IMR-90 (cell line): Measurements from ENCODE around the gene NEK6. TPM values are rescaled to one million over a fixed set of nuclear protein-coding genes. Genes with fewer than 3 reads are reported as not detected.
A peak's percentile ranks its signal among the peaks of the same experiment; 100 is the strongest.

Source experiments
- ATAC-seq: fragments of 200-7000 bp; cut with Tn5 transposase; 2 replicates; pipeline ENCODE4 v1.9.1; 2020; ENCODE audit warnings: low read depth, mild to moderate bottlenecking, moderate library complexity
- BruUV-seq: library from RNA; stranded (reverse); fragments of 400-500 nt; replicated peaks from 2 replicates; lab custom pipeline; 2021; lab: Mats Ljungman, UMichigan
- CTCF ChIA-PET: fragments of 300-600 bp; formaldehyde crosslinking; extraction: SDS; loops from one replicate; lab custom pipeline; 2021; ENCODE audit warnings: antibody characterized with exemption; lab: Yijun Ruan, JAX
- POLR2A ChIA-PET: fragments of 300-600 bp; sonication (Branson Sonifier 250); formaldehyde crosslinking; loops from one replicate; lab custom pipeline; 2022; ENCODE audit warnings: antibody characterized with exemption; ENCODE audit not compliant: unreplicated experiment; lab: Charles Lee
- DNase-seq: peaks from one replicate; pipeline ENCODE4 v3.0.0; 2013
- H2AFZ ChIP-seq: replicated peaks from 2 replicates; pipeline ENCODE3; 2013; ENCODE audit warnings: low read length, mild to moderate bottlenecking; ENCODE audit not compliant: poor library complexity
- H2AK5ac ChIP-seq: 2 replicates; pipeline ENCODE4 v1.6.1; 2013; ENCODE audit warnings: low read depth, low read length, inconsistent platforms
- H2AK9ac ChIP-seq: replicated peaks from 2 replicates; pipeline ENCODE3; 2013; ENCODE audit warnings: mild to moderate bottlenecking, low read depth, low read length, moderate library complexity; ENCODE audit not compliant: poor library complexity
- H2BK120ac ChIP-seq: 2 replicates; pipeline ENCODE4 v1.6.1; 2013; ENCODE audit warnings: low read depth, low read length, inconsistent platforms
- H2BK15ac ChIP-seq: 3 replicates; pipeline ENCODE4 v1.6.1; 2013; ENCODE audit warnings: low read depth, low read length, inconsistent platforms
- H2BK20ac ChIP-seq: 2 replicates; pipeline ENCODE4 v1.6.1; 2013; ENCODE audit warnings: low read depth, mild to moderate bottlenecking, inconsistent platforms, low read length, moderate library complexity
- H2BK5ac ChIP-seq: 2 replicates; pipeline ENCODE4 v1.6.1; 2013; ENCODE audit warnings: mild to moderate bottlenecking, low read depth, low read length, inconsistent platforms; ENCODE audit not compliant: poor library complexity, severe bottlenecking
- H3K14ac ChIP-seq: replicated peaks from 2 replicates; pipeline ENCODE4 v1.6.1; 2013; ENCODE audit warnings: low read depth, low read length, inconsistent platforms
- H3K18ac ChIP-seq: 2 replicates; pipeline ENCODE4 v1.6.1; 2013; ENCODE audit warnings: low read depth, low read length, control low read depth
- H3K23ac ChIP-seq: 2 replicates; pipeline ENCODE4 v1.6.1; 2013; ENCODE audit warnings: low read depth, low read length, inconsistent platforms
- H3K27ac ChIP-seq: 2 replicates; pipeline ENCODE4 v1.5.1; 2013; ENCODE audit warnings: mild to moderate bottlenecking, control low read depth, low read length; ENCODE audit not compliant: insufficient read depth
- H3K27me3 ChIP-seq: 2 replicates; pipeline ENCODE4 v1.6.1; 2013; ENCODE audit warnings: low read length; ENCODE audit not compliant: control insufficient read depth, insufficient read depth
- H3K36me3 ChIP-seq: 2 replicates; pipeline ENCODE4 v1.6.1; 2013; ENCODE audit warnings: low read length, mixed read lengths; ENCODE audit not compliant: control insufficient read depth, insufficient read depth
- H3K4ac ChIP-seq: 2 replicates; pipeline ENCODE4 v1.6.1; 2013; ENCODE audit warnings: low read depth, low read length, inconsistent platforms
- H3K4me1 ChIP-seq: 2 replicates; pipeline ENCODE4 v1.6.1; 2013; ENCODE audit warnings: low read length, mixed read lengths; ENCODE audit not compliant: control insufficient read depth, insufficient read depth
- H3K4me2 ChIP-seq: 2 replicates; pipeline ENCODE4 v1.6.1; 2013; ENCODE audit warnings: low read depth, mild to moderate bottlenecking, control low read depth, low read length, moderate library complexity
- H3K4me3 ChIP-seq: 2 replicates; pipeline ENCODE4 v1.5.1; 2013; ENCODE audit warnings: low read depth, mild to moderate bottlenecking, control low read depth, low read length, moderate library complexity; ENCODE audit not compliant: insufficient read depth
- H3K56ac ChIP-seq: 2 replicates; pipeline ENCODE4 v1.6.1; 2013; ENCODE audit warnings: low read length, inconsistent platforms; ENCODE audit not compliant: insufficient read depth; ENCODE audit errors: extremely low read depth
- H3K79me1 ChIP-seq, 2 experiments: 2 replicates each; pipeline ENCODE4 v1.6.1; 2013; ENCODE audit warnings: low read length in 2 of 2, inconsistent platforms in 1 of 2, low read depth in 1 of 2
- H3K9ac ChIP-seq: 2 replicates; pipeline ENCODE4 v1.6.1; 2013; ENCODE audit warnings: low read depth, low read length, control low read depth
- H3K9me1 ChIP-seq: 2 replicates; pipeline ENCODE4 v1.6.1; 2013; ENCODE audit warnings: low read length, inconsistent platforms; ENCODE audit not compliant: insufficient read depth
- H3K9me3 ChIP-seq: 2 replicates; pipeline ENCODE4 v1.6.1; 2013; ENCODE audit warnings: low read length; ENCODE audit not compliant: control insufficient read depth, insufficient read depth
- H4K20me1 ChIP-seq: 2 replicates; pipeline ENCODE4 v1.6.1; 2013; ENCODE audit warnings: low read length, inconsistent platforms; ENCODE audit not compliant: insufficient read depth
- H4K5ac ChIP-seq: 2 replicates; pipeline ENCODE4 v1.6.1; 2013; ENCODE audit warnings: mild to moderate bottlenecking, low read depth, low read length, control low read depth
- H4K8ac ChIP-seq, 2 experiments: 2 replicates each; pipeline ENCODE4 v1.6.1; 2013; ENCODE audit warnings: low read depth in 2 of 2, low read length in 2 of 2, control low read depth in 1 of 2, inconsistent platforms in 1 of 2
- H4K91ac ChIP-seq: 2 replicates; pipeline ENCODE4 v1.6.1; 2013; ENCODE audit warnings: low read depth, low read length, inconsistent platforms; ENCODE audit not compliant: insufficient read depth
- CEBPB ChIP-seq: IDR thresholded peaks from 2 replicates; pipeline ENCODE4 v1.6.1; 2012; ENCODE audit warnings: low read depth, low read length, improper control_type of control experiment
- RCOR1 ChIP-seq: IDR thresholded peaks from 2 replicates; pipeline ENCODE4 v1.6.1; 2012; ENCODE audit warnings: mild to moderate bottlenecking, low read length, improper control_type of control experiment; ENCODE audit not compliant: insufficient replicate concordance
- WGBS, 2 experiments: methylation state at CpG; one replicate each; pipeline versions ENCODE4 v1.1.5 to v1.1.7; 2013; ENCODE audit warnings: missing lambda C conversion rate in 2 of 2; ENCODE audit not compliant: insufficient read length in 1 of 2; ENCODE audit errors: extremely low coverage in 2 of 2; 5-methylcytosine and 5-hydroxymethylcytosine counted together
- dilution Hi-C: fragments of 300-500 bp; cut with HindIII; formaldehyde crosslinking; loops from one replicate; pipeline ENCODE4 v1.14.3; 2018; ENCODE audit warnings: low sequenced_read_pairs; ENCODE audit not compliant: unreplicated experiment
- in situ Hi-C: fragments of 300-500 bp; cut with MboI; formaldehyde crosslinking; loops from 3 replicates; pipeline ENCODE4 v1.14.3; 2019; ENCODE audit warnings: low sequenced_read_pairs, inconsistent platforms, mixed read lengths
- intact Hi-C: fragments of 100-400 bp; cut with micrococcal nuclease; formaldehyde crosslinking; loops from 2 replicates; pipeline ENCODE4 v1.10.0; 2022
- polyA plus RNA-seq, 3 experiments: library from polyadenylated mRNA; depleted of rRNA; stranded (reverse); fragments of >200 nt; gene quantifications; 2 replicates each; pipeline ENCODE4 v1.2.3, GENCODE V29; 2012; ENCODE audit warnings: low replicate concordance in 1 of 3
- total RNA-seq: library from RNA; depleted of rRNA; stranded (reverse); fragments of >200 nt; gene quantifications from 2 replicates; pipeline ENCODE4 v1.2.3, GENCODE V29; 2012

The NEK6 gene
- total and polyA plus RNA-seq, 2 of the 4 experiments (the other 2 are of a cell fraction): 79.9 to 112 TPM

DNA sequence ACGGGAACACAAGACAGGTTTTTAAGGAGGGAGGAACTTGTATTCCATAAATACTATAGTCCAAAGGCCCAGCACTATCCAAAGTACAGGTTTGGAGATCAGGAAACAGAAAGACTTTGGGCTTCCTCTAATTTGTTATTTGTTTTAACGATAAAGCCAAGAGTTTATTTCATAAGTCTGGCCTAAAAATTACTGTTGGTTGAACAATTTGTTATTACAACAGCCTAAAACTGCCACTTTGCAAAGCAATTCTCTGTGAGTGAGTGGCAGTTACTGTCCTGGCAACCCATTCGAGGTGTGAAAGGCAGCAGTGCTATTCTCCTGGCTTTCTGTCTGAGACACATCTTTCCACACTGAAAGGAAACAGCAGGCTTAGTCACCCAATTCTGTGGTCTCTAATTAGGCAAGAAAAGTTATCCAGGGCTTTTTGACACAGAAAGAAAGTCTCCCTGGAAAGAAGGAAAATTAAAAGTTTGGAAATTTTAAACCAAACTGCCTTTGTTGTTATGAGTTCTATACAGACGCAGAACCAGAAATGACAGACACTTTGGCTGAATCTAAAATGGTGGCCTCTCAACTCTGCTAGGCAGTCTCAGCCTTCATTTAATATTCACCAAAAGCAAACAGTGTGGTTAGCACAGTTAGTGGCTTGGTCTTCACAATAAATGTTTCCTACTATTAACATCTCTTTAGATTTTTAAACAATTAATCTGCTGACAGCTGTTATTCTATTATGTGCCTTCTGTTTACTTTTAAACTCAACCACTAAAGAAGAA, 123.6 kb downstream of the NEK6 start:
- Histone ChIP-seq H3K4me1 (peaks cover 11% of the 10 kb centered on the region), H2AK9ac (no peak overlapping the region), H2BK120ac (no peak overlapping the region), H3K4me2 (no peak overlapping the region; the same call in 1 of the 2 replicates), H3K23ac (peak overlapping the region; percentile 13; the same call in 1 of the 2 replicates), H3K14ac (no peak overlapping the region), H3K9me3 (no peaks in the 10 kb centered on the region), H3K9me1 (peaks cover 9% of the 10 kb centered on the region), H2BK15ac (no peak overlapping the region), H3K56ac (no peak overlapping the region), H3K27ac (no peak overlapping the region), H4K5ac (no peak overlapping the region), H2AFZ (no peak overlapping the region), H3K4me3 (no peak overlapping the region), H3K79me1 (peaks cover 60 to 85% of the 10 kb centered on the region in 2 experiments), H3K27me3 (no peaks in the 10 kb centered on the region), H3K36me3 (peaks cover 26% of the 10 kb centered on the region), H4K20me1 (peaks cover 47% of the 10 kb centered on the region), H4K8ac (no peak overlapping the region), H2AK5ac (no peak overlapping the region), H2BK20ac (no peak overlapping the region), H3K4ac (no peak overlapping the region), H4K91ac (no peak overlapping the region), H2BK5ac (no peak overlapping the region), H3K9ac (no peak overlapping the region), H3K18ac (no peak overlapping the region)
- ATAC-seq (peak; percentile 32), DNase-seq (peak; percentile 29)
- in situ Hi-C loops: no loop called here
- BruUV-seq: no TSS peak
- TF ChIP-seq RCOR1: no peak
- 0 out of 2 replicates have a peak, but pooled peaks have one; percentile 32 for TF ChIP-seq CEBPB
- ChIA-PET POLR2A (no interaction called here), CTCF (interaction anchor here (0.6 kb wide), 1 partner anchor 864 kb away, joined by 3 read pairs; no protein-coding TSS in a partner anchor)
- 86% methylated on average over 1 of the region's 4 CpGs; no CpG with 5 or more reads in 1 of the 2 experiments for whole genome bisulfite sequencing, 2 experiments
- dilution Hi-C loops: no loop called here
- intact Hi-C loops: no loop called here
